BJ (cell line): ENCODE results near the gene PCA3. TPM values are rescaled to one million over a fixed set of nuclear protein-coding genes. Genes with fewer than 3 reads are reported as not detected.
"Not testable (repeated sequence)": the region's sequence is repeated elsewhere in the genome, so short reads cannot be mapped to it uniquely, and the experiment has no call there.

Source experiments
- CTCF ChIA-PET: fragments of 350-600 bp; formaldehyde crosslinking; extraction: SDS; loops from one replicate; lab custom pipeline; 2021; ENCODE audit warnings: antibody characterized with exemption, inconsistent platforms; lab: Yijun Ruan, JAX
- POLR2A ChIA-PET: fragments of 300-600 bp; sonication (Branson Sonifier 250); formaldehyde crosslinking; extraction: SDS; loops from one replicate; lab custom pipeline; 2021; ENCODE audit warnings: antibody characterized with exemption; lab: Charles Lee
- DNase-seq: peaks from one replicate; pipeline ENCODE4 v3.0.0-alpha.2; 2011; ENCODE audit warnings: low read depth
- H3K27me3 ChIP-seq: 2 replicates; pipeline ENCODE4 v1.6.0; 2011; ENCODE audit warnings: low read length; ENCODE audit not compliant: control insufficient read depth, insufficient read depth
- H3K36me3 ChIP-seq: 2 replicates; pipeline ENCODE4 v1.5.1; 2011; ENCODE audit warnings: low read length; ENCODE audit not compliant: control insufficient read depth, insufficient read depth
- H3K4me3 ChIP-seq: 2 replicates; pipeline ENCODE4 v1.5.1; 2011; ENCODE audit warnings: low read depth, mild to moderate bottlenecking, control low read depth, low read length
- polyA plus RNA-seq: library from polyadenylated mRNA; depleted of rRNA; stranded (reverse); fragments of >200 nt; gene quantifications from 2 replicates; pipeline ENCODE4 v1.2.3, GENCODE V29; 2011
- TF ChIP-seq, protein P1 (sequence below): IDR thresholded peaks from 2 replicates; pipeline ENCODE4 v1.5.1; 2011; ENCODE audit warnings: low read depth, mild to moderate bottlenecking, control low read depth, inconsistent platforms, low read length, moderate library complexity; ENCODE audit not compliant: insufficient read depth

Gene PCA3
- polyA plus RNA-seq, 1 experiment = not detected

DNA sequence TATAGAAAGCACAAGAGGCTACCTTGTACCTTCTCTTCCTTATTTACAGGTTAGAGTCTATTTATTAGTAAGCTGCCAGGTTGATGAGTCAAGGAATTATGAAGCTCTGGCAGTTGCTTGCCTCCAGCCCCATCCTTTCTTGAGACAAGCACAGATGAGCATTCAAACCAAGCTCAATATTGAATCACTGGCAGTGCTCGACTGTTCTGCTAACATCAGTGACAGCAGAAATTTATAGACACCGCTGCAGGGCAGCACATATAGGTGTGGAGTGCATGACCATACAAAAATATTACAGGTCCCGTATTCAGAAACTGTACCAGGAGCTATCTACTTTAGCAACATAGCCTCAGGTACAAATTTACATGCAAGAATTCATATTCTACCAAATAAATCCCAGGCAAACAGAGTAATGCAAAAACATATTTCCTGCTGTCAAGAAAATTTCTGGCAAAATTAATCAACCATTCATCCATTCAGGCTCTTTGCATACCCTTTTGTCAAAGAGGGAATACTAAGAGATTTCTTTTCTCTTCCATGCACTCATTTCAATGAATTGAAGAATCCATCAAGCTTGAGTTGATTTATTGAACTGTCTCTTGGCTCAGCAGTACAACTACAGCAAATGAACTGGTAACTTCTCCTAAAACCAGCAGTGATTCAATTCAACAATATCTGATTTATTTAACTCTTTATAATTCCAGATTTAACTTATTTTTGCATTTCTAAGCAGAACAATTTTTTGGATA, 26.9 kb upstream of the PCA3 start:
- no peak for DNase-seq
- ChIA-PET CTCF (interaction anchor here (0.7 kb wide), 1 partner anchor 9 kb away, joined by 3 read pairs; no protein-coding TSS in a partner anchor), POLR2A (no interaction called here)
- Histone ChIP-seq H3K36me3 (no peaks in the 10 kb centered on the region), H3K4me3 (no peak overlapping the region), H3K27me3 (no peaks in the 10 kb centered on the region)
- TF ChIP-seq, protein P1, sequence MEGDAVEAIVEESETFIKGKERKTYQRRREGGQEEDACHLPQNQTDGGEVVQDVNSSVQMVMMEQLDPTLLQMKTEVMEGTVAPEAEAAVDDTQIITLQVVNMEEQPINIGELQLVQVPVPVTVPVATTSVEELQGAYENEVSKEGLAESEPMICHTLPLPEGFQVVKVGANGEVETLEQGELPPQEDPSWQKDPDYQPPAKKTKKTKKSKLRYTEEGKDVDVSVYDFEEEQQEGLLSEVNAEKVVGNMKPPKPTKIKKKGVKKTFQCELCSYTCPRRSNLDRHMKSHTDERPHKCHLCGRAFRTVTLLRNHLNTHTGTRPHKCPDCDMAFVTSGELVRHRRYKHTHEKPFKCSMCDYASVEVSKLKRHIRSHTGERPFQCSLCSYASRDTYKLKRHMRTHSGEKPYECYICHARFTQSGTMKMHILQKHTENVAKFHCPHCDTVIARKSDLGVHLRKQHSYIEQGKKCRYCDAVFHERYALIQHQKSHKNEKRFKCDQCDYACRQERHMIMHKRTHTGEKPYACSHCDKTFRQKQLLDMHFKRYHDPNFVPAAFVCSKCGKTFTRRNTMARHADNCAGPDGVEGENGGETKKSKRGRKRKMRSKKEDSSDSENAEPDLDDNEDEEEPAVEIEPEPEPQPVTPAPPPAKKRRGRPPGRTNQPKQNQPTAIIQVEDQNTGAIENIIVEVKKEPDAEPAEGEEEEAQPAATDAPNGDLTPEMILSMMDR = no peak

DNA sequence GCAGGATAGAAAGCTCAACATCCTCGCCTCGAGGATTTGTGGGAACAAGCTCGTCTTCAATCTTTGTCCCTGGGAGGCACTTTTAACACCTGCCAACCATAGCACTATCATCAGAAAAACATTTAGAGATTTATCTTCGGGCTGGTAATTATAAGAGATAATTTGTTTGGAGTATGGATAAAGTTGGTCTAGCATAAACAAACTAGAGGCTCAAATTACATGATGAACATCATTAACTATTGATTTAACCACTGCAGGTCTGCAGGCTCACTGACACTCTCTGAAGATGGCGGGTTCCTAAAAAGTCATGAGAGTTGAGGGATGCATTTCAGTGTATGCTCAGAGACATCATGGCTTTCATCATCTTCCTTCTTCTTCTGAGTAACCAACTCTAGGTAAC, 25.8 kb upstream of the PCA3 start:
- H3K36me3 ChIP-seq = no peaks in the 10 kb centered on the region
- ChIA-PET POLR2A (no interaction called here), CTCF (interaction anchor here (0.9 kb wide), 1 partner anchor 21 kb away, joined by 5 read pairs; no protein-coding TSS in a partner anchor)
- no peak for DNase-seq
- H3K4me3 ChIP-seq = no peak overlapping the region
- no peaks in the 10 kb centered on the region for H3K27me3 ChIP-seq
- TF ChIP-seq, protein P1 = no peak

DNA sequence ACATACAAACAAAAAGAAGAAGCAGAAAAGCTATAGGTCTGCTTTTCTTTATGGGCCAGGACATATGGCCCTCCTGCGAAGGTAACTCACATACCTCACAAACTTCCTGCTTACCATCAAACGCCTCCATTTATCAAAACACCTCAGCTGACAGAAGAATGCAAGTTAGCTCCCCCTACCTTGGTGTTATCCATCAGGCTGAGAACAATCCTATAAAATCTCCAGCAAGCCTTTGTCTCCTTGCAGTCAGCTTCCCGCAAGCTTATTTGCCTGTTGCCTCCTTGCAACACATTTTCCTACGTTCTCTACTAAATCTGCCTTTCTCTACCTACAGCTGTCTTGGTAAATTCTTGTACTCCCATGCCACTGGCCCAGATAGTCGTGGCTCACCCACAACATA, 22.7 kb upstream of the PCA3 start:
- TF ChIP-seq, protein P1 = no peak
- Histone ChIP-seq H3K27me3 (no peaks in the 10 kb centered on the region), H3K4me3 (no peak overlapping the region), H3K36me3 (no peaks in the 10 kb centered on the region)
- ChIA-PET CTCF (interaction anchor here (1.3 kb wide), 1 partner anchor 11 kb away, joined by 3 read pairs; no protein-coding TSS in a partner anchor), POLR2A (no interaction called here)
- no peak for DNase-seq

DNA sequence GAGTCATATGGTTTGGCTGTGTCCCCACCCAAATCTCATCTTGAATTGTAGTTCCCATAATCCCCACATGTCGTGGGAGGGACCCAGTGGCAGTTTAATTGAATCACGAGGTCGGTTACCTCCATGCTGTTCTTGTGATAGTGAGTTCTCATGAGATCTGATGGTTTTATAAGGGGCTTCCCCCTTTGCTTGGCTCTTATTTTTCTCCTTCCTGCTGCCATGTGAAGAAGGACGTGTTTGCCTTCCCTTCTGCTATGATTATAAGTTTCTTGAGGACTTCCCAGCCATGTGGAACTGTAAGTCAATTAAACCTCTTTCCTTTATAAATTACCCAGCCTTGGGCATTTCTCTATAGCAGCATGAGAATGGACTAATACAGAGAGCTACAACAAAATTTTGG, 21.3 kb upstream of the PCA3 start:
- POLR2A ChIA-PET = interaction anchor here (0.6 kb wide), 1 partner anchor 1334 kb away, joined by 9 read pairs; no protein-coding TSS in a partner anchor
- DNase-seq, H3K27me3 ChIP-seq, H3K36me3 ChIP-seq, H3K4me3 ChIP-seq, CTCF ChIA-PET: not testable (repeated sequence)

DNA sequence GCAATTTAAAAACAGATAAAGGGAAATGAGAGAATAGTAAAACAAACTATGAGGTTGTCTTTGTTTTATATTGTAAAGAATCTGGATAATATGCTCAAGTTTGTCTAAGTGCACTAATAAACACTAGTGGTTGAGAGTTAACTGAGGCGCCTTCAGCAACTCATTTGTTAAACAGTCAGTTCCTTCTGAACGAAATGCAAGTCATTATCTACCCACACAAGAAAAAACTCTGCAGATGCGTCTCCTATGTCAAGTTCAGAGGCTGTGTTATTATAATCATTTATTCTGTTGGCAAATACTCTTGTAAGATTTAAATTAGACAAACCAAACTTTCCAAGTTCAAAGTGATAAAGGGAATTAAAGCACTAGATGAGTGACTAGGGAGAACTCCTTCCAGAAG, 20.3 kb upstream of the PCA3 start:
- Histone ChIP-seq H3K27me3 (no peaks in the 10 kb centered on the region), H3K4me3 (no peak overlapping the region), H3K36me3 (no peaks in the 10 kb centered on the region)
- CTCF ChIA-PET = no interaction called here
- TF ChIP-seq, protein P1 = no peak
- POLR2A ChIA-PET = no interaction called here
- DNase-seq = no peak

DNA sequence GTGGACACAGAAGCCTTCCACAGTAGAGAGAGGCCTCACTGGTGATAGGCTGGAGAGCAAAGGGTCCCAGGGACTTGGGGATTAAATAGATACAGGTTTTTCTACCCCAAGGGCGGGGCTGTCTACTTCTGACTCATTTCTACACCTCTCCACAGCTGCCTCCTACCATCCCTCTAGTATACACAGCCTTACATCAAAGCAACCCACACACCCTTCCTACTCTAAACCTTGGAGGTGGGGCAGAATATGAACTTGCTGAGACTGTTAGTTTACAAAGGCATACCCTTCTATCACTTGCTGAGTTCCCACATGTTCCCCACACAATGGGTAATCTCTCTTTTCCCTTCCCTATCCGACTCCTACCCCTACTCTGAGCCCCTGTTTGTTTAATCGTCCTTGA, 19.9 kb upstream of the PCA3 start:
- H3K4me3 ChIP-seq = no peak overlapping the region
- no peaks in the 10 kb centered on the region for H3K36me3 ChIP-seq
- CTCF ChIA-PET = no interaction called here
- no peaks in the 10 kb centered on the region for H3K27me3 ChIP-seq
- POLR2A ChIA-PET = no interaction called here
- DNase-seq = no peak
- TF ChIP-seq, protein P1 = no peak
